HL-60 (cell line): ENCODE results near the gene MRPL4.

Experiments
- DNase-seq, 2 experiments: peaks; one replicate each; pipeline ENCODE4 v3.0.0-alpha.2; 2010 to 2020; ENCODE audit warnings: low read depth in 1 of 2, low spot score in 1 of 2
- H3K27ac ChIP-seq: fragments of 250-450 bp; sonication (Bioruptor Pico); replicated peaks from 2 replicates; pipeline ENCODE4 v1.5.1; 2020; ENCODE audit warnings: mild to moderate bottlenecking, moderate library complexity
- H3K27me3 ChIP-seq: fragments of 250-450 bp; sonication (Bioruptor Pico); 2 replicates; pipeline ENCODE4 v1.5.1; 2021; ENCODE audit warnings: mild to moderate bottlenecking, moderate library complexity; ENCODE audit not compliant: insufficient read depth, poor library complexity, severe bottlenecking
- H3K4me3 ChIP-seq: replicated peaks from 2 replicates; pipeline ENCODE4 v1.5.1; 2011; ENCODE audit warnings: mild to moderate bottlenecking, control low read depth, low read length; ENCODE audit not compliant: insufficient read depth
- CTCF ChIP-seq: IDR thresholded peaks from one replicate; pipeline ENCODE4 v1.5.1; 2011; ENCODE audit warnings: low read length, control low read depth, inconsistent platforms; ENCODE audit not compliant: insufficient read depth
- GABPA ChIP-seq: IDR thresholded peaks from 2 replicates; pipeline ENCODE4 v1.6.1; 2012; ENCODE audit warnings: low read depth
- POLR2AphosphoS5 ChIP-seq: IDR thresholded peaks from 2 replicates; pipeline ENCODE4 v1.6.1; 2012; ENCODE audit warnings: low read depth
- REST ChIP-seq: IDR thresholded peaks from 2 replicates; pipeline ENCODE4 v1.6.1; 2012; ENCODE audit warnings: low read depth; ENCODE audit not compliant: insufficient replicate concordance
- SPI1 ChIP-seq: IDR thresholded peaks from 2 replicates; pipeline ENCODE4 v1.6.1; 2012; ENCODE audit warnings: low read depth, mild to moderate bottlenecking, borderline replicate concordance

MRPL4 gene

GRCh38 chr19:10206226-10206885 is 45.7 kb upstream of the MRPL4 start:
- Histone ChIP-seq H3K27ac (no peak overlapping the region), H3K4me3 (no peak overlapping the region), H3K27me3 (no peaks in the 10 kb centered on the region)
- TF ChIP-seq GABPA (no peak), POLR2AphosphoS5 (no peak), CTCF (no peak), REST (no peak), SPI1 (no peak)
- DNase-seq = no peak

GRCh38 chr19:10207026-10207425 is 45.0 kb upstream of the MRPL4 start:
- Histone ChIP-seq H3K27ac (no peak overlapping the region), H3K4me3 (no peak overlapping the region), H3K27me3 (no peaks in the 10 kb centered on the region)
- no peak for DNase-seq
- no peak for TF ChIP-seq REST
- TF ChIP-seq POLR2AphosphoS5 = no peak
- TF ChIP-seq SPI1 = no peak
- no peak for TF ChIP-seq CTCF
- no peak for TF ChIP-seq GABPA

GRCh38 chr19:10209315-10209714 is 42.7 kb upstream of the MRPL4 start:
- TF ChIP-seq GABPA (no peak), SPI1 (no peak), CTCF (no peak), POLR2AphosphoS5 (no peak), REST (no peak)
- DNase-seq = no peak

More at GRCh38 chr19:10209315-10209714, 42.7 kb upstream of the MRPL4 start:
- Histone ChIP-seq H3K27me3 (no peaks in the 10 kb centered on the region), H3K27ac (no peak overlapping the region), H3K4me3 (no peak overlapping the region)
